ENCODE results near the gene INPP5E.

DNA sequence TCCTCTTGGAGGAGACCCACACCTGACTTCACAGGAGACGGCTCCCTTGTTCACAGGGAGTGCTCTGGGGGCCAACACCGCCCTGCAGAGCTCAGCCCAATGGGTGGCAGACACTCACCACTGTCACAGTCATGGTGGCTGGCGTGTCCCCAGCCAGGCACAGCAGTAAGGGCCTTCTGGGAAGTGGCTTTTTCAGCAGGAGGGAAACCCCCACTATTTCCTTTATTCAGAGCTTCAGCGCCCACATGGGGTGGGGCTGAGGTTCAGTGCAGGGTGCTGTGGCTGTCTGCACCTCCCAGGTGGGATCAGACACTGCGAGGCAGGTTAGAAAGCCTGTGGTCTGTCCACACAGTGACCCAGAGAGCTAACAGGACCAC is 36.1 kb downstream of the INPP5E start:
- TF ChIP-seq, protein P1, sequence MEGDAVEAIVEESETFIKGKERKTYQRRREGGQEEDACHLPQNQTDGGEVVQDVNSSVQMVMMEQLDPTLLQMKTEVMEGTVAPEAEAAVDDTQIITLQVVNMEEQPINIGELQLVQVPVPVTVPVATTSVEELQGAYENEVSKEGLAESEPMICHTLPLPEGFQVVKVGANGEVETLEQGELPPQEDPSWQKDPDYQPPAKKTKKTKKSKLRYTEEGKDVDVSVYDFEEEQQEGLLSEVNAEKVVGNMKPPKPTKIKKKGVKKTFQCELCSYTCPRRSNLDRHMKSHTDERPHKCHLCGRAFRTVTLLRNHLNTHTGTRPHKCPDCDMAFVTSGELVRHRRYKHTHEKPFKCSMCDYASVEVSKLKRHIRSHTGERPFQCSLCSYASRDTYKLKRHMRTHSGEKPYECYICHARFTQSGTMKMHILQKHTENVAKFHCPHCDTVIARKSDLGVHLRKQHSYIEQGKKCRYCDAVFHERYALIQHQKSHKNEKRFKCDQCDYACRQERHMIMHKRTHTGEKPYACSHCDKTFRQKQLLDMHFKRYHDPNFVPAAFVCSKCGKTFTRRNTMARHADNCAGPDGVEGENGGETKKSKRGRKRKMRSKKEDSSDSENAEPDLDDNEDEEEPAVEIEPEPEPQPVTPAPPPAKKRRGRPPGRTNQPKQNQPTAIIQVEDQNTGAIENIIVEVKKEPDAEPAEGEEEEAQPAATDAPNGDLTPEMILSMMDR (IDR thresholded peaks at IDR 0.05): no peak
- TF ChIP-seq POLR2A (IDR thresholded peaks at IDR 0.05): no peak

Measured in adrenal gland (tissue), 5 donors.